ENCODE measurements around the gene MALT1. TPM values are rescaled to one million over a fixed set of nuclear protein-coding genes. Genes with fewer than 3 reads are reported as not detected.

MALT1 gene
- polyA plus RNA-seq, 3 donors = 18.3 to 24.9 (median 23.8) TPM

- no peaks in the 10 kb centered on the region for H3K36me3 ChIP-seq (replicated peaks in 1 of 2; ENCODE audit: control insufficient read depth in 1 of 2, insufficient read depth in 2 of 2, low read length in 2 of 2)
- no peak overlapping the region for H3K4me3 ChIP-seq (replicated peaks in 1 of 3; ENCODE audit: low read depth in 2 of 3, low read length in 3 of 3)
- H3K27ac Mint-ChIP-seq = peak overlapping the region in 1 of 7 donors; percentile 1
- H4K20me1 ChIP-seq (ENCODE audit: insufficient read depth, low read length) = no peaks in the 10 kb centered on the region
- H2AFZ ChIP-seq (ENCODE audit: insufficient read depth, low read depth, low read length, poor library complexity, severe bottlenecking) = no peak overlapping the region
- no peak overlapping the region for H3K9ac ChIP-seq (ENCODE audit: insufficient read depth, low read length, poor library complexity, severe bottlenecking)
- H3K4me3 Mint-ChIP-seq = no peak overlapping the region
- H3K4me2 ChIP-seq (replicated peaks; ENCODE audit: extremely low read depth, low read length, poor library complexity, severe bottlenecking) = no peak overlapping the region
- H3K9me3 ChIP-seq (replicated peaks in 1 of 2; ENCODE audit: control insufficient read depth in 1 of 2, insufficient read depth in 1 of 2, low read length in 2 of 2) = no peaks in the 10 kb centered on the region
- peaks cover 0 to 3% (median 2%) of the 10 kb centered on the region in 3 donors for H3K27me3 Mint-ChIP-seq (ENCODE audit: low read depth in 3 of 3)
- TF ChIP-seq, protein P1, sequence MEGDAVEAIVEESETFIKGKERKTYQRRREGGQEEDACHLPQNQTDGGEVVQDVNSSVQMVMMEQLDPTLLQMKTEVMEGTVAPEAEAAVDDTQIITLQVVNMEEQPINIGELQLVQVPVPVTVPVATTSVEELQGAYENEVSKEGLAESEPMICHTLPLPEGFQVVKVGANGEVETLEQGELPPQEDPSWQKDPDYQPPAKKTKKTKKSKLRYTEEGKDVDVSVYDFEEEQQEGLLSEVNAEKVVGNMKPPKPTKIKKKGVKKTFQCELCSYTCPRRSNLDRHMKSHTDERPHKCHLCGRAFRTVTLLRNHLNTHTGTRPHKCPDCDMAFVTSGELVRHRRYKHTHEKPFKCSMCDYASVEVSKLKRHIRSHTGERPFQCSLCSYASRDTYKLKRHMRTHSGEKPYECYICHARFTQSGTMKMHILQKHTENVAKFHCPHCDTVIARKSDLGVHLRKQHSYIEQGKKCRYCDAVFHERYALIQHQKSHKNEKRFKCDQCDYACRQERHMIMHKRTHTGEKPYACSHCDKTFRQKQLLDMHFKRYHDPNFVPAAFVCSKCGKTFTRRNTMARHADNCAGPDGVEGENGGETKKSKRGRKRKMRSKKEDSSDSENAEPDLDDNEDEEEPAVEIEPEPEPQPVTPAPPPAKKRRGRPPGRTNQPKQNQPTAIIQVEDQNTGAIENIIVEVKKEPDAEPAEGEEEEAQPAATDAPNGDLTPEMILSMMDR (IDR thresholded peaks at IDR 0.05) = no peak
- intact Hi-C loops (cut with micrococcal nuclease) = no loop called here
- DNase-seq = no peak
- H3K9me3 Mint-ChIP-seq = peaks cover 0 to 1% (median 0%) of the 10 kb centered on the region in 7 donors
- H3K36me3 Mint-ChIP-seq = no peaks in the 10 kb centered on the region
- 83% methylated on average over 3 of the region's 4 CpGs for WGBS (ENCODE audit: insufficient coverage)
- H3K4me1 Mint-ChIP-seq = peaks cover 1% of the 10 kb centered on the region
- no peaks in the 10 kb centered on the region for H3K79me2 ChIP-seq (ENCODE audit: insufficient read depth, low read length)
- H3K4me1 ChIP-seq (ENCODE audit: control insufficient read depth in 1 of 2, insufficient read depth in 2 of 2, low read length in 2 of 2) = no peaks in the 10 kb centered on the region
- no peak overlapping the region for H3K27ac ChIP-seq (ENCODE audit: low read depth in 1 of 2, low read length in 2 of 2)
- H3K27me3 ChIP-seq (ENCODE audit: control insufficient read depth in 2 of 2, insufficient read depth in 2 of 2, low read length in 2 of 2) = no peaks in the 10 kb centered on the region
These were observed 106.2 kb downstream of the MALT1 start for GRCh38 chr18:58777471-58777870.

GRCh38 chr18:58779529-58779928 is 108.3 kb downstream of the MALT1 start:
- DNase-seq = peak in 1 of 3 donors; percentile 53
- Histone ChIP-seq H3K9me3 (replicated peaks in 1 of 2; ENCODE audit: control insufficient read depth in 1 of 2, insufficient read depth in 1 of 2, low read length in 2 of 2) (no peaks in the 10 kb centered on the region), H3K27me3 (ENCODE audit: control insufficient read depth in 2 of 2, insufficient read depth in 2 of 2, low read length in 2 of 2) (no peaks in the 10 kb centered on the region), H2AFZ (ENCODE audit: insufficient read depth, low read depth, low read length, poor library complexity, severe bottlenecking) (no peak overlapping the region), H3K27ac (ENCODE audit: low read depth in 1 of 2, low read length in 2 of 2) (no peak overlapping the region), H3K36me3 (replicated peaks in 1 of 2; ENCODE audit: control insufficient read depth in 1 of 2, insufficient read depth in 2 of 2, low read length in 2 of 2) (no peaks in the 10 kb centered on the region), H3K79me2 (ENCODE audit: insufficient read depth, low read length) (no peaks in the 10 kb centered on the region), H3K9ac (ENCODE audit: insufficient read depth, low read length, poor library complexity, severe bottlenecking) (no peak overlapping the region), H3K4me3 (replicated peaks in 1 of 3; ENCODE audit: low read depth in 2 of 3, low read length in 3 of 3) (no peak overlapping the region), H3K4me2 (replicated peaks; ENCODE audit: extremely low read depth, low read length, poor library complexity, severe bottlenecking) (no peak overlapping the region), H4K20me1 (ENCODE audit: insufficient read depth, low read length) (no peaks in the 10 kb centered on the region), H3K4me1 (ENCODE audit: control insufficient read depth in 1 of 2, insufficient read depth in 2 of 2, low read length in 2 of 2) (no peaks in the 10 kb centered on the region)
- Mint-ChIP-seq H3K27me3 (ENCODE audit: low read depth in 3 of 3) (peaks cover 0 to 5% (median 2%) of the 10 kb centered on the region in 3 donors), H3K4me1 (peaks cover 1% of the 10 kb centered on the region), H3K4me3 (no peak overlapping the region), H3K36me3 (no peaks in the 10 kb centered on the region), H3K27ac (no peak overlapping the region), H3K9me3 (peaks cover 0 to 2% (median 0%) of the 10 kb centered on the region in 7 donors)
- TF ChIP-seq, protein P1 (IDR thresholded peaks at IDR 0.05) = no peak
- 94% methylated on average over 3 of the region's 6 CpGs for WGBS (ENCODE audit: insufficient coverage)
- intact Hi-C loops (cut with micrococcal nuclease) = no loop called here

All from CD14-positive monocyte (primary cell).